Activated CD8-positive, alpha-beta T cell treated with anti-CD3 and anti-CD28 coated beads, Interleukin-2, amount 10 ng/mL, durations not matched to agents 7 days and 5 days (primary cell): ENCODE results near the gene LMCD1. TPM values are rescaled to one million over a fixed set of nuclear protein-coding genes. Genes with fewer than 3 reads are reported as not detected.

ENCODE experiments used
- ATAC-seq: fragments of 150-1000 bp; cut with Tn5 transposase; one replicate; pipeline ENCODE4 v1.10.0; 2021; ENCODE audit warnings: moderate library complexity
- CTCF ChIA-PET: fragments of 350-600 bp; sonication (Branson Sonifier 250); formaldehyde crosslinking; loops from one replicate; lab custom pipeline; 2021; ENCODE audit warnings: antibody characterized with exemption; lab: Charles Lee
- POLR2A ChIA-PET: fragments of 350-600 bp; sonication (Branson Sonifier 250); formaldehyde crosslinking; loops from one replicate; lab custom pipeline; 2021; ENCODE audit warnings: antibody characterized with exemption; lab: Charles Lee
- DNase-seq: peaks from one replicate; pipeline ENCODE4 v3.0.0-alpha.2; 2020
- H3K27ac Mint-ChIP-seq: one replicate; pipeline ENCODE4 v1.8.0; 2021; ENCODE audit warnings: mild to moderate bottlenecking, mixed read lengths
- H3K27me3 Mint-ChIP-seq: one replicate; pipeline ENCODE4 v1.8.0; 2021; ENCODE audit warnings: low read depth, mixed read lengths
- H3K36me3 Mint-ChIP-seq: one replicate; pipeline ENCODE4 v1.8.0; 2021; ENCODE audit warnings: low read depth, mixed read lengths
- H3K4me1 Mint-ChIP-seq: one replicate; pipeline ENCODE4 v1.8.0; 2021; ENCODE audit warnings: low read depth, mixed read lengths
- H3K4me3 Mint-ChIP-seq: one replicate; pipeline ENCODE4 v1.8.0; 2021; ENCODE audit warnings: mild to moderate bottlenecking, mixed read lengths
- H3K9me3 Mint-ChIP-seq: one replicate; pipeline ENCODE4 v1.8.0; 2022; ENCODE audit warnings: mixed read lengths; ENCODE audit not compliant: insufficient read depth
- total RNA-seq, 2 experiments: library from RNA; stranded (reverse); gene quantifications; one replicate each; pipeline ENCODE4 v1.2.3, GENCODE V29; 2021

Gene LMCD1
- total RNA-seq, 2 experiments from 2014 or later = 0.53 to 1.2 TPM

GRCh38 chr3:8589880-8590556 is 88.4 kb downstream of the LMCD1 start:
- ChIA-PET CTCF (no interaction called here), POLR2A (no interaction called here)
- H3K27ac Mint-ChIP-seq = no peak overlapping the region
- no peaks in the 10 kb centered on the region for H3K36me3 Mint-ChIP-seq
- H3K9me3 Mint-ChIP-seq = no peaks in the 10 kb centered on the region
- ATAC-seq (no peak), DNase-seq (no peak)
- H3K4me3 Mint-ChIP-seq = no peak overlapping the region
- no peaks in the 10 kb centered on the region for H3K27me3 Mint-ChIP-seq
- H3K4me1 Mint-ChIP-seq = no peaks in the 10 kb centered on the region

GRCh38 chr3:8593021-8593827 is 91.6 kb downstream of the LMCD1 start:
- ChIA-PET CTCF (no interaction called here), POLR2A (no interaction called here)
- Mint-ChIP-seq H3K4me3 (no peak overlapping the region), H3K27ac (no peak overlapping the region), H3K27me3 (no peaks in the 10 kb centered on the region), H3K9me3 (no peaks in the 10 kb centered on the region), H3K36me3 (no peaks in the 10 kb centered on the region), H3K4me1 (no peaks in the 10 kb centered on the region)
- ATAC-seq (no peak), DNase-seq (no peak)

- no peak overlapping the region for H3K4me3 Mint-ChIP-seq
- H3K27ac Mint-ChIP-seq = no peak overlapping the region
- no peak for DNase-seq
- H3K27me3 Mint-ChIP-seq = no peaks in the 10 kb centered on the region
- no peaks in the 10 kb centered on the region for H3K9me3 Mint-ChIP-seq
- H3K36me3 Mint-ChIP-seq = no peaks in the 10 kb centered on the region
- POLR2A ChIA-PET = no interaction called here
- no peak for ATAC-seq
- CTCF ChIA-PET = no interaction called here
- no peaks in the 10 kb centered on the region for H3K4me1 Mint-ChIP-seq
Observed at GRCh38 chr3:8595252-8595651, 93.6 kb downstream of the LMCD1 start.

GRCh38 chr3:8595695-8596115 is 94.1 kb downstream of the LMCD1 start:
- no peak overlapping the region for H3K4me3 Mint-ChIP-seq
- ChIA-PET POLR2A (no interaction called here), CTCF (no interaction called here)
- DNase-seq = no peak
- H3K9me3 Mint-ChIP-seq = no peaks in the 10 kb centered on the region
- H3K36me3 Mint-ChIP-seq = no peaks in the 10 kb centered on the region
- H3K27me3 Mint-ChIP-seq = no peaks in the 10 kb centered on the region
- H3K27ac Mint-ChIP-seq = no peak overlapping the region
- H3K4me1 Mint-ChIP-seq = no peaks in the 10 kb centered on the region
- no peak for ATAC-seq

GRCh38 chr3:8596321-8597218 is 94.9 kb downstream of the LMCD1 start:
- ChIA-PET CTCF (no interaction called here), POLR2A (no interaction called here)
- Mint-ChIP-seq H3K27ac (no peak overlapping the region), H3K36me3 (no peaks in the 10 kb centered on the region), H3K4me3 (no peak overlapping the region), H3K4me1 (no peaks in the 10 kb centered on the region), H3K27me3 (no peaks in the 10 kb centered on the region), H3K9me3 (no peaks in the 10 kb centered on the region)
- no peak for DNase-seq
- no peak for ATAC-seq

GRCh38 chr3:8597219-8597853 is 95.7 kb downstream of the LMCD1 start:
- ATAC-seq (no peak), DNase-seq (no peak)
- H3K9me3 Mint-ChIP-seq = no peaks in the 10 kb centered on the region
- no peak overlapping the region for H3K27ac Mint-ChIP-seq
- H3K4me3 Mint-ChIP-seq = no peak overlapping the region
- POLR2A ChIA-PET = no interaction called here
- CTCF ChIA-PET = no interaction called here
- H3K27me3 Mint-ChIP-seq = no peaks in the 10 kb centered on the region
- no peaks in the 10 kb centered on the region for H3K36me3 Mint-ChIP-seq
- H3K4me1 Mint-ChIP-seq = no peaks in the 10 kb centered on the region

- POLR2A ChIA-PET = no interaction called here
- no peaks in the 10 kb centered on the region for H3K36me3 Mint-ChIP-seq
- H3K4me1 Mint-ChIP-seq = no peaks in the 10 kb centered on the region
- no peak overlapping the region for H3K27ac Mint-ChIP-seq
- H3K27me3 Mint-ChIP-seq = no peaks in the 10 kb centered on the region
- ATAC-seq = no peak
- no peaks in the 10 kb centered on the region for H3K9me3 Mint-ChIP-seq
- no peak overlapping the region for H3K4me3 Mint-ChIP-seq
- CTCF ChIA-PET = no interaction called here
- DNase-seq = no peak
Observed at GRCh38 chr3:8599146-8599545, 97.5 kb downstream of the LMCD1 start.

- DNase-seq = no peak
- Mint-ChIP-seq H3K36me3 (no peaks in the 10 kb centered on the region), H3K4me3 (no peak overlapping the region)
Observed at GRCh38 chr3:8600457-8600856, 98.8 kb downstream of the LMCD1 start.

GRCh38 chr3:8603115-8603710 is 101.6 kb downstream of the LMCD1 start:
- H3K27ac Mint-ChIP-seq = no peak overlapping the region
- ATAC-seq (no peak), DNase-seq (no peak)
- H3K9me3 Mint-ChIP-seq = no peaks in the 10 kb centered on the region
- no peak overlapping the region for H3K4me3 Mint-ChIP-seq
- CTCF ChIA-PET = no interaction called here
- H3K36me3 Mint-ChIP-seq = no peaks in the 10 kb centered on the region
- POLR2A ChIA-PET = no interaction called here
- H3K4me1 Mint-ChIP-seq = no peaks in the 10 kb centered on the region
- H3K27me3 Mint-ChIP-seq = no peaks in the 10 kb centered on the region

More at GRCh38 chr3:8600457-8600856, 98.8 kb downstream of the LMCD1 start:
- no peaks in the 10 kb centered on the region for H3K9me3 Mint-ChIP-seq
- H3K4me1 Mint-ChIP-seq = no peaks in the 10 kb centered on the region
- no peak overlapping the region for H3K27ac Mint-ChIP-seq
- ATAC-seq = no peak
- H3K27me3 Mint-ChIP-seq = no peaks in the 10 kb centered on the region
- ChIA-PET POLR2A (no interaction called here), CTCF (no interaction called here)

GRCh38 chr3:8604006-8604405 is 102.4 kb downstream of the LMCD1 start:
- no peak overlapping the region for H3K4me3 Mint-ChIP-seq
- H3K36me3 Mint-ChIP-seq = no peaks in the 10 kb centered on the region
- no peak for ATAC-seq
- H3K4me1 Mint-ChIP-seq = no peaks in the 10 kb centered on the region
- DNase-seq = no peak
- CTCF ChIA-PET = no interaction called here
- H3K9me3 Mint-ChIP-seq = no peaks in the 10 kb centered on the region
- POLR2A ChIA-PET = no interaction called here
- H3K27ac Mint-ChIP-seq = no peak overlapping the region
- H3K27me3 Mint-ChIP-seq = no peaks in the 10 kb centered on the region

- H3K4me1 Mint-ChIP-seq = no peaks in the 10 kb centered on the region
- ChIA-PET CTCF (no interaction called here), POLR2A (no interaction called here)
- DNase-seq (no peak), ATAC-seq (no peak)
- H3K9me3 Mint-ChIP-seq = no peaks in the 10 kb centered on the region
- H3K27me3 Mint-ChIP-seq = no peaks in the 10 kb centered on the region
- H3K27ac Mint-ChIP-seq = no peak overlapping the region
- no peak overlapping the region for H3K4me3 Mint-ChIP-seq
- no peaks in the 10 kb centered on the region for H3K36me3 Mint-ChIP-seq
Observed at GRCh38 chr3:8604988-8605387, 103.4 kb downstream of the LMCD1 start.
